OCI-LY1 (cell line): ENCODE data around the gene FBXO2.

Experiments used
- EZH2 ChIP-seq: fragments of 200-600 bp; sonication (generic), shearing (Covaris generic); IDR thresholded peaks from 2 replicates; pipeline ENCODE4 v1.8.0; 2017; ENCODE audit warnings: borderline replicate concordance, mixed run types, mild to moderate bottlenecking, antibody characterized with exemption, low read length, moderate library complexity, mixed read lengths
- TF ChIP-seq, protein P1 (sequence below): fragments of 200-600 bp; sonication (generic), shearing (Covaris generic); IDR thresholded peaks from 2 replicates; pipeline ENCODE4 v1.5.1; 2017; ENCODE audit warnings: mild to moderate bottlenecking, antibody characterized with exemption, low read length, moderate library complexity, mixed read lengths

DNA sequence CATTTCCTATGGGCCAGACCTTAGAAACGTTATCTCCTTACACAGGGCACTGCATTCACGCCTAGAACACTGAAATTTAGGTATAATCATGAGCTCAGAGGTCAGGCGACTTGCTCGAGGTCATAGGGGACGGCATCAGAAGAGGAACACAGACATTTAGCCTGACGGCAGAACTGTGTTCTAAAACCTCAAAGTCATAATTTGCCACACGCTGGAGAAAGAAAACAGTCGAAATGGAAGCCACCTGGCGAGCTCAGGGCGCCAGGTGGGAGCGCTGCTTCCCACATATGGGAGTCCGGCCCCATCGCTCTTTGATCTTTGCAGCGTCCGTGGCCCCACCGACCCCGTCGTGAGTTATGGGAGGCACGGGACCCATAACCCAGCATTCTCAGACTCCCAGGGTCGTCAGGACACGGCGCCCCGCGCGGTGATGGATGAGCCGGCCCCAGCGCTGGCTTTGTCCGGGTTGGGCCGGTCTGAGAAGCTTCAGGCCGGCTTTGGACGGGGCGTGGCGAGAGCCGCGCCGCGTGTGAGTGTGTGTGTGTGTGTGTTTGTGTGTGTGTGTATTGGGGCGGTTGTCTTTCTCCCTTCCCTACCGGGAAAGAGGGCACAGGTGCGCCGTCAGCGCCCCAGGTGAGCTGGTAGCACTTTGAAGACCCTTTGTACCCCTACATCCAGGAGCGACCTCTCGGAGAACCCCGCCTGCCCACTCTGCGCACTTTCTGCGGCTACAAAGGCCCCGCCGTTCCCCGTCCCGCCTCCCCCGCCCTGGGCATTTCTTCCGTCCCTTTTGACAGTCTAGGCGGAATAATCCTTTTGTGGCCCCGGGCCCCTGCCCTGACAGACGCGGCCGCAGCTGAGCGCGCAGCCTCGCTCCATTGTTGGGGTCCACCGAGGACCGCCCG, 36.4 kb upstream of the FBXO2 start:
- TF ChIP-seq, protein P1, sequence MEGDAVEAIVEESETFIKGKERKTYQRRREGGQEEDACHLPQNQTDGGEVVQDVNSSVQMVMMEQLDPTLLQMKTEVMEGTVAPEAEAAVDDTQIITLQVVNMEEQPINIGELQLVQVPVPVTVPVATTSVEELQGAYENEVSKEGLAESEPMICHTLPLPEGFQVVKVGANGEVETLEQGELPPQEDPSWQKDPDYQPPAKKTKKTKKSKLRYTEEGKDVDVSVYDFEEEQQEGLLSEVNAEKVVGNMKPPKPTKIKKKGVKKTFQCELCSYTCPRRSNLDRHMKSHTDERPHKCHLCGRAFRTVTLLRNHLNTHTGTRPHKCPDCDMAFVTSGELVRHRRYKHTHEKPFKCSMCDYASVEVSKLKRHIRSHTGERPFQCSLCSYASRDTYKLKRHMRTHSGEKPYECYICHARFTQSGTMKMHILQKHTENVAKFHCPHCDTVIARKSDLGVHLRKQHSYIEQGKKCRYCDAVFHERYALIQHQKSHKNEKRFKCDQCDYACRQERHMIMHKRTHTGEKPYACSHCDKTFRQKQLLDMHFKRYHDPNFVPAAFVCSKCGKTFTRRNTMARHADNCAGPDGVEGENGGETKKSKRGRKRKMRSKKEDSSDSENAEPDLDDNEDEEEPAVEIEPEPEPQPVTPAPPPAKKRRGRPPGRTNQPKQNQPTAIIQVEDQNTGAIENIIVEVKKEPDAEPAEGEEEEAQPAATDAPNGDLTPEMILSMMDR: no peak
- no peak for TF ChIP-seq EZH2
